Caco-2 (cell line): ENCODE measurements around the gene GLDC. TPM values are rescaled to one million over a fixed set of nuclear protein-coding genes. Genes with fewer than 3 reads are reported as not detected.

Experiments
- BruUV-seq: library from RNA; stranded (reverse); fragments of 400-500 nt; replicated peaks from 2 replicates; lab custom pipeline; 2021; lab: Mats Ljungman, UMichigan
- CTCF ChIA-PET: fragments of 300-600 bp; sonication (Branson Sonifier 250); formaldehyde crosslinking; loops from one replicate; lab custom pipeline; 2022; ENCODE audit warnings: antibody characterized with exemption; lab: Charles Lee
- POLR2A ChIA-PET: fragments of 300-600 bp; sonication (Branson Sonifier 250); formaldehyde crosslinking; loops from one replicate; lab custom pipeline; 2022; ENCODE audit warnings: antibody characterized with exemption; lab: Charles Lee
- DNase-seq, 2 experiments: peaks; one replicate each; pipeline versions ENCODE4 v3.0.0 to v3.0.0-alpha.2; 2020 to 2022
- H3K27me3 ChIP-seq: replicated peaks from 2 replicates; pipeline ENCODE4 v1.6.0; 2011; ENCODE audit warnings: low read length; ENCODE audit not compliant: control insufficient read depth, insufficient read depth
- H3K36me3 ChIP-seq: 2 replicates; pipeline ENCODE4 v1.5.1; 2011; ENCODE audit warnings: low read length; ENCODE audit not compliant: control insufficient read depth, insufficient read depth
- H3K4me1 ChIP-seq: fragments of 250-450 bp; sonication (Bioruptor Pico); 2 replicates; pipeline ENCODE4 v1.5.1; 2020; ENCODE audit warnings: mild to moderate bottlenecking
- H3K4me3 ChIP-seq: 2 replicates; pipeline ENCODE4 v1.5.1; 2011; ENCODE audit warnings: low read depth, mild to moderate bottlenecking, control low read depth, low read length
- H3K9me3 ChIP-seq: fragments of 250-450 bp; sonication (Bioruptor Pico); 2 replicates; pipeline ENCODE4 v1.5.1; 2020; ENCODE audit warnings: mild to moderate bottlenecking, moderate library complexity
- H3K27ac Mint-ChIP-seq: one replicate; pipeline ENCODE4 v1.8.0; 2022; ENCODE audit warnings: mixed read lengths; ENCODE audit not compliant: unreplicated experiment
- H3K27me3 Mint-ChIP-seq: one replicate; pipeline ENCODE4 v1.8.0; 2022; ENCODE audit warnings: mixed read lengths; ENCODE audit not compliant: insufficient read depth, unreplicated experiment
- H3K36me3 Mint-ChIP-seq: one replicate; pipeline ENCODE4 v1.8.0; 2022; ENCODE audit warnings: mild to moderate bottlenecking, mixed read lengths; ENCODE audit not compliant: insufficient read depth, unreplicated experiment
- H3K4me1 Mint-ChIP-seq: one replicate; pipeline ENCODE4 v1.8.0; 2022; ENCODE audit warnings: low read depth, mixed read lengths; ENCODE audit not compliant: unreplicated experiment
- H3K4me3 Mint-ChIP-seq: one replicate; pipeline ENCODE4 v1.8.0; 2022; ENCODE audit warnings: mild to moderate bottlenecking, moderate library complexity, mixed read lengths; ENCODE audit not compliant: unreplicated experiment
- H3K9me3 Mint-ChIP-seq: one replicate; pipeline ENCODE4 v1.8.0; 2022; ENCODE audit warnings: mixed read lengths; ENCODE audit not compliant: unreplicated experiment
- CTCF ChIP-seq, 2 experiments: fragments of 200-600 bp in 1 of 2; IDR thresholded peaks; 1 replicate in 1 of 2; 2 replicates in 1 of 2; pipeline versions ENCODE4 v1.5.1 to v1.8.0; 2011 to 2022; ENCODE audit warnings: antibody characterized with exemption in 1 of 2, control low read depth in 1 of 2, inconsistent platforms in 1 of 2, low read depth in 1 of 2, low read length in 1 of 2, mild to moderate bottlenecking in 1 of 2, moderate library complexity in 1 of 2; ENCODE audit not compliant: insufficient read depth in 1 of 2, severe bottlenecking in 1 of 2, unreplicated experiment in 1 of 2
- intact Hi-C: fragments of 100-400 bp; cut with micrococcal nuclease; formaldehyde crosslinking; loops from one replicate; pipeline ENCODE4 v1.10.0; 2022; ENCODE audit not compliant: unreplicated experiment
- total RNA-seq: library from RNA; stranded (reverse); gene quantifications from 2 replicates; pipeline ENCODE4 v1.2.3, GENCODE V29; 2022

Gene GLDC
- total RNA-seq, 1 experiment from 2014 or later: 320 TPM

- BruUV-seq: no TSS peak
- H3K27me3 Mint-ChIP-seq: no peaks in the 10 kb centered on the region
- H3K4me3 Mint-ChIP-seq: peak overlapping the region; percentile 50
- Histone ChIP-seq H3K4me3 (no peak overlapping the region), H3K9me3 (no peaks in the 10 kb centered on the region), H3K27me3 (no peaks in the 10 kb centered on the region), H3K36me3 (peaks cover 2% of the 10 kb centered on the region), H3K4me1 (peaks cover 66% of the 10 kb centered on the region)
- DNase-seq: no peak
- ChIA-PET POLR2A (no interaction called here), CTCF (no interaction called here)
- no peaks in the 10 kb centered on the region for H3K9me3 Mint-ChIP-seq
- TF ChIP-seq CTCF (IDR thresholded peaks at IDR 0.05; ENCODE audit: insufficient read depth in 1 of 2, low read depth in 1 of 2, low read length in 1 of 2, severe bottlenecking in 1 of 2, unreplicated experiment in 1 of 2): no peak
- peak overlapping the region; percentile 45 for H3K27ac Mint-ChIP-seq
- intact Hi-C loops: no loop called here
- H3K4me1 Mint-ChIP-seq: peaks cover 36% of the 10 kb centered on the region
- peaks cover 87% of the 10 kb centered on the region for H3K36me3 Mint-ChIP-seq
Measured at GRCh38 chr9:6633378-6633777, 12.2 kb downstream of the GLDC start.

- H3K36me3 ChIP-seq: peaks cover 2% of the 10 kb centered on the region
- Mint-ChIP-seq H3K9me3 (no peaks in the 10 kb centered on the region), H3K27ac (peak overlapping the region; percentile 45), H3K27me3 (no peaks in the 10 kb centered on the region), H3K36me3 (peaks cover 87% of the 10 kb centered on the region), H3K4me1 (peaks cover 40% of the 10 kb centered on the region), H3K4me3 (peak overlapping the region; percentile 50)
- peaks cover 73% of the 10 kb centered on the region for H3K4me1 ChIP-seq
- ChIA-PET CTCF (no interaction called here), POLR2A (no interaction called here)
- TF ChIP-seq CTCF (IDR thresholded peaks at IDR 0.05; ENCODE audit: insufficient read depth in 1 of 2, low read depth in 1 of 2, low read length in 1 of 2, severe bottlenecking in 1 of 2, unreplicated experiment in 1 of 2): no peak
- no peaks in the 10 kb centered on the region for H3K9me3 ChIP-seq
- no TSS peak for BruUV-seq
- H3K27me3 ChIP-seq: no peaks in the 10 kb centered on the region
- no peak overlapping the region for H3K4me3 ChIP-seq
- intact Hi-C loops: no loop called here
- peak; percentile 61 to 62 for DNase-seq
Measured at GRCh38 chr9:6632516-6633183, 12.9 kb downstream of the GLDC start.

DNA sequence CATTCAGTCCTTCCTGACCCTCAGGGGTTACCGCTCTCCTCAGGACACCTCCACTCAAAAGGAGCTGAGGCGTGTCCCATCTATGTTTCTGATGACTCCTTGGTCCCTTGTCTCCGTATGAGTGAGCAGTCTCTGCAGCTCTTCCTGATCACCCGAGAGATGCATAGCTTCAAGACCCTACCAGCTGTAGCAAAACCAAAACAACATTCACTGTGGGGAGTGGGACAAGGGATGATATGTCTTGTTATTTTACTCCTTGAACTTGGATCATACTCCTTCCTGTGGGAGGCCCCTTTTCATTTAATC, 14.4 kb downstream of the GLDC start:
- intact Hi-C loops: no loop called here
- CTCF ChIA-PET: no interaction called here
- no TSS peak for BruUV-seq

More for the DNA sequence above, 14.4 kb downstream of the GLDC start:
- DNase-seq: no peak
- no peak for TF ChIP-seq CTCF (IDR thresholded peaks at IDR 0.05; ENCODE audit: insufficient read depth in 1 of 2, low read depth in 1 of 2, low read length in 1 of 2, severe bottlenecking in 1 of 2, unreplicated experiment in 1 of 2)
- H3K36me3 ChIP-seq: peaks cover 2% of the 10 kb centered on the region
- no peak overlapping the region for H3K4me3 Mint-ChIP-seq
- H3K27me3 Mint-ChIP-seq: no peaks in the 10 kb centered on the region
- no peak overlapping the region for H3K4me3 ChIP-seq
- peaks cover 83% of the 10 kb centered on the region for H3K36me3 Mint-ChIP-seq
- H3K4me1 Mint-ChIP-seq: peaks cover 45% of the 10 kb centered on the region
- peak overlapping the region; percentile 31 for H3K27ac Mint-ChIP-seq
- POLR2A ChIA-PET: interaction anchor here (1.1 kb wide), 1 partner anchor 51 kb away, joined by 4 read pairs; no protein-coding TSS in a partner anchor
- H3K27me3 ChIP-seq: no peaks in the 10 kb centered on the region
- no peaks in the 10 kb centered on the region for H3K9me3 Mint-ChIP-seq
- H3K9me3 ChIP-seq: no peaks in the 10 kb centered on the region
- peaks cover 82% of the 10 kb centered on the region for H3K4me1 ChIP-seq
